ENCODE data around the gene DNAJC22.
A peak's percentile ranks its signal among the peaks of the same experiment; 100 is the strongest.
"Not testable (repeated sequence)": the region's sequence is repeated elsewhere in the genome, so short reads cannot be mapped to it uniquely, and the experiment has no call there.

Gene DNAJC22

GRCh38 chr12:49331380-49332222 lies 15.1 kb upstream of the DNAJC22 start:
- peak; percentile 79 for DNase-seq (ENCODE audit: low read depth)

DNA sequence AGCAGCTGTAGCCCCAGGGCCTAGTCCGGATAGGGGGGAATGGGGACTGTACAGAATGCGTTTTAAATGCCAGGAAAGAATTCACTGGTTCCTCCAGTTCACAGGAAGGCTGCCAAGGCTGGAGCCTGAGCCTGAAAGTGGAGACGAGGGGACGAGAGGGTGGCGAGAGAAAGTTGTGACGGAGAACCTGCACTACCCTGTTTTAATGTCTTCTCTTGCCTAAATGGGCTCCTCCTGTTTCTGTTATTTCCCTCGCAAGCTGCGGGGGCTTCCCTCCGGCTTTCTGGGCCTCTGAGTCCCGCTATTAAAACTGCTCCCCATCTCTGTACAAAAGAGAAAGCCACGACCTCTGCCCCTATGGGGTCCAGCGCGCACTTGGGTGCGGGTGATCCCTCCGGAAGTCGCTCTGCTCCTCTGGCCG lies 14.2 kb upstream of the DNAJC22 start:
- DNase-seq (ENCODE audit: low read depth): no peak

GRCh38 chr12:49332891-49333371 lies 13.8 kb upstream of the DNAJC22 start:
- no peak for DNase-seq (ENCODE audit: low read depth)

DNA sequence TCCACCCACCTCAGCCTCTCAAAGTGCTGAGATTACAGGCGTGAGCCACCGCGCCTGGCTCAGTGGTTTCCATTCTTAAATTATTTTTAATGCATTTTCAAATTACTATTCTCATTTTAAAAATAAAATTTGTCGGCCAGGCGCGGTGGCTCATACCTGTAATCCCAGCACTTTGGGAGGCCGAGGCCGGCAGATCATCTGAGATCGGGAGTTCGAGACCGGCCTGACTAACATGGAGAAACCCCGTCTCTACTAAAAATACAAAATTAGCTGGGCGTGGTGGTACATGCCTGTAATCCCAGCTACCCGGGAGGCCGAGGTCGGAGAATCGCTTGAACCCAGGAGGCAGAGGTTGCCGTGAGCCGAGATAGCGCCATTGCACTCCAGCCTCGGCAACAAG lies 12.9 kb upstream of the DNAJC22 start:
- DNase-seq (ENCODE audit: low read depth): not testable (repeated sequence)

DNA sequence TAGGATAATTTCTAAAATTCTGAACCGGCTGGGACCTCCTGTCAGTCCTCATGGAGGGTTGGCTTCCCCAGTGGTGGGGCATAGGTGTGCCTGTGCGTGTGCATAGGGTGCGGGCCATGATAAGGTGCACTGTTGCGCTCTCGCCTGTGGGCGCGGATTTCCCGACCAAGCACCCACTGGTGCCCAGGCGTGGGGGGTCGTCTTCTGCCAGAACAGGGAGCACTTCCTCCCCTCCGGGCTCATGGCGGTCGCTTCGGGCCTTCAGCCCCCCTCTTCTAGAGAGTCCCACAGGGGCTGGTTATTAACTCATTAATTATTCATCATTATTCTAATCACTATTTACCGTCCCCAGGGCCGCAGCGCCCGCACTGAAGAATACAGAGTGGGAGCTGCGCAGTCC lies 12.5 kb upstream of the DNAJC22 start:
- no peak for DNase-seq (ENCODE audit: low read depth)

DNA sequence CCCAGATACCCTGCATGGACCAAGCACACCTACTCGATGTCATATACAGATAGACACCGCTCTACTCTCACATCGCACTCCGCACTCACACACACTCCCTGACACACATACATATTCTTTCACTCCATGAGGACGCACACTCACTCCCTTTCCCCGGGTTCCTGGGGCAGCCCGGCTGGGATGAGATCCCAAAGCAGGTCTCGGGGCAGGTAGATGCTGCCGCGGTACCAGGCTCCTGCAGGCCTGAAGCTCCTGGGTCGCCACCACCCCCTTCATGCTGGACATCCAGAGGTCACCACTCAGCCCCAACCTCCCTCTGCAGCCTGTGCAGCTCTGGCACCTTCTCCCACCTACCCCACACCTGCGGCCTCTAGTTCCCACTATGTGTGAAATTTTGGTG lies 12.0 kb upstream of the DNAJC22 start:
- DNase-seq (ENCODE audit: low read depth): no peak

- DNase-seq (ENCODE audit: low read depth): no peak
Observed at GRCh38 chr12:49335118-49335954, 11.4 kb upstream of the DNAJC22 start.

- DNase-seq (ENCODE audit: low read depth): no peak
Observed at GRCh38 chr12:49335955-49336644, 10.6 kb upstream of the DNAJC22 start.

GRCh38 chr12:49336645-49337584 lies 9.8 kb upstream of the DNAJC22 start, which contains the start of gene C1QL4:
TSS of gene C1QL4 (minus strand) at chr12:49337188. CDS start at chr12:49336477, 711 bp downstream.
- DNase-seq (ENCODE audit: low read depth): peak; percentile 48

DNA sequence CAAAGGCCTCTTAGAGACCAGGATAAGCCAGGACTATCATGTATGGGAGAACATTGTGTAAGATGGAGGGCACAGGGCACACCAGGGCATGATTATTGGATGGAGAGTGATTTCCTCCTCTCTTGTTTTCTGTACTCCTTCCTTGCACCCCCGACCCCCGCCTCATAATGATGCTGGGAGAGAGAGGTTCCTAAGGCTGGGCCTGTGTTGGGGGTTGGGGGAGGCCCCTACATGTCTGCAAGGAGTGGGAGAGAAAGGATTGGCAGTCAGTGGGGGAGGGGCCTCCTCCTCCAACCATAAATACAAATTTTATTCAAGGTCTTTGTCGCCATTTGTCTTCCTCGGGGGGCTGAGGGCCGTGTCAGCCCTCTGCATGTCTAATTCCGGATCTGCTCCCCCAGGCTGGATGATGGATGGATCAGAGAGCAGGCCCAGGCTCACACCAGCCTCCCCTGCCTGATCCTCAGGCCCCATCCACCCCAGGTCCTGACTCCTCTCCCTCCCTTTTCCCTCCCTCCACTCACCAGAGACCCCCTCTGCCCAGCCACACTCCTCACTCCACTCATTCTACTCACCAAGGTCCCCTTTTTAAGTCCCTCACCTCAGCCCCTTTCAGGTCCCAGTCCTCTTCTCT lies 7.7 kb upstream of the DNAJC22 start:
- DNase-seq (ENCODE audit: low read depth): no peak

GRCh38 chr12:49339464-49339861 lies 7.2 kb upstream of the DNAJC22 start:
- no peak for DNase-seq (ENCODE audit: low read depth)

DNA sequence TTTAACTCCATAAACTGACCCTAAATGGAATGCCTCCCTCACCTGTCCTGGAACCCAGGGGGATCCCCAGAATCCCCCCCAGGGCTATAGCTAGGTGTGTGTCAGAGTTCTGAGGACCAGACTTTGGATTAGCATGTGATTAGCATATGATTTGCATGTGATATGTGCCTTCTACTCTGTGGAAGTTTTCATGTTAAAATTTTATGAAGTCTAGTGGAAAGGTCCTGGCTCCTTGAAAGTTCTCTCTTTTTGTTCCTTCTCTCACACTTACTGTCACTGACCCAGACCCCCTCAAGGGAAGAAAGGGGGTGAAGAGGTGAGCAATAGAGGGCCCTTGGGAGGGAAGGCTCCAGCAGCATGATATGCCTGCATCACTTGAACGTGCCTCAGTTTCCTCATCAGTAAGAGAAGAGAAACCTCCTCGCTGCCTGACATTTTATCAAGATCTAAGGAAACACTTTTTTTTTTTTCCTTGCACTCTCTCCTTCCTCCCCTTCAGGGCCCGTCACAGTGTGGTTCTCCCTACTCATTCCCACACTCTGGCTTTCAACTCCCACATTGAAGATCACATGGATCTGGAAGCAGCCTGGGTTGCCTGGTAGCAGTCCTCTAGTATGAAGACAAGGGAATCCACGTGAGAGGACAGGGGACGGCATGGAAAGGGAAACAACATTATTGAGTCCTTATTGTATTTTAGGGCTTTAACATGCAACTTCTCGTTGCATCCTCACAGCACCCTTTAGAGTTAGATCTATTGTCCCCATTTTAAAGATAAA lies 6.4 kb upstream of the DNAJC22 start:
- DNase-seq (ENCODE audit: low read depth): no peak

DNA sequence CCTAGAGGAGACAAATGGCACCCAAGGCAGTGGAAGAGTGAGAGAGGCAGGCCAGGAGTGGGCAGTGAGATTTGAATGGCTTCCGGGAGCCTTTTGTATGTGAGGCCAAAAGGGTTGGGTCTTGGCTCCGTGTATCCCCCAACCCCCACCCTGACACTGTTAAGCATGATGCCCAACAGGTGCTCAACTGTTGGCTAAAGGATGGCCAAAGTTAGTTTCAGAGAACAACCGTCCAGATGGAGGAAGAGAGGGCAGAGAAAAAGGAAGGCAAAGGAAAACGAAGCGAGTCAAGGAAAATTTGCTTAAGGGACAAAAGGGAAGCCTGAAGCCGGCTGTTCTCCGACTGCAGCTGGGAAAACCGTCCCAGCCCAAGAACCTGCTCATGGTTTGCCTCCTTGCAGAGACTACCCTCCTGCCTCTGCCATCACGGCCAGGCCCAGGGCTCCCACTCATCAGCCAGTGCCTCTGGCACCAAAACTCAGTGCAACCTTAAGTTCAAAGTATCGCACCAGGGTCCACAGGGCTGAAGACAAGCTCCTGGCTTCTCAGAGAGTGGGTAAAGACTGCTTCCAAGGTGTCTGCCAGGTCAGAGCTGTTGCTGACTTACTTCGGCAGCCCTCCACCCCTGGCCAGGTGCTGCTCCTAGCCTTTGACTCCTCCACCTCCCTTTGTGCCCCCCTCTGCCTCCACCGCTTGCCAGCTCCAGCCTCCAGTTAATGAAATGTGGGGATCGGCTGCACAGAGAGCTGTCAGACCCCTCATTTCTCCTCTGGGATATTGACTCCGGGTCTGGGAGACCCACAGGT lies 5.5 kb upstream of the DNAJC22 start:
- DNase-seq (ENCODE audit: low read depth): no peak

GRCh38 chr12:49341777-49342065 lies 5.0 kb upstream of the DNAJC22 start:
- no peak for DNase-seq (ENCODE audit: low read depth)

DNA sequence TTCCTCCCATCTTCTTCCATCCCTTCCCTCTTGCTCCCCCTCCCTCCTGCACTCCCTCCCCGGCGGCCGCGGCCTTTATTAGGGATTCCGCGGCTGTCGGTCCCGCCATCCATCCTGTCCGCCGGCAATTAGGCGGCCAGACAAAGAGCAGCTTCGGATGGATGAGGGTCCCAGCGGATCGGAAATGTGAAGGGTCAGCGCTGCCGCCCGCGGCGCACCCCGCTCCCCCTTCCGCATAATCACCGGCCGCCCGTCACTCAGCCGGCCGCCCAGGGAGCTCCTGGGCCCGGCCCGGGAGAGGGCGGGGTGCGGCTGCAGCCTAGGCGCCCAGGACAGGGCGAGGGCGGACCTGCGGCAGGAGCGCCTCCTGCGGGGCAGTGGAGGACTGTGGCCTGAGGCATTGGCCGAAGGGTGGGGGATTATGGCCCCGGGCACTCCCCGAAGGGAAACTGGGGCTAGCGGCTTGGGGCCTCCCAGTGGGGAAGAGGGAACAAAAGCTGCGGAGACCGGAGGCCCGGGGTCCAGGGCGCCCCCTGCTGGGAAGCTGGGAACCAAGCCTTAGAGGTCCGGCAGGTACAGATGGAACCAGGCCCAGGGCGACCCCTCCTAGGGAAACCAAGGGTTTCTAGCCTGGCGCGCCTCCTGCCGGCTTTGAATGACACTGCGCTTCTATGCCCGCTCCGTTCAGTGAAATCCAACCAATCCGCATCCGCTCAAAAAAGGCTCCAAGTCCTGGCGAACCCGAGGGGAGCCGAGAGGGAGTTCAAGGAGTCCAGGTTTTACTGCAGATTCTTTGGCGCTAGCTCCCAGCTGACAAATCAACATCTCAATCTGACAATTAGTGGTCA lies 4.4 kb upstream of the DNAJC22 start:
- DNase-seq (ENCODE audit: low read depth): peak; percentile 55

- DNase-seq (ENCODE audit: low read depth): no peak
Observed at GRCh38 chr12:49342914-49343731, 3.6 kb upstream of the DNAJC22 start.

GRCh38 chr12:49344486-49345050 lies 2.1 kb upstream of the DNAJC22 start:
- DNase-seq (ENCODE audit: low read depth): no peak

Measured in iris pigment epithelial cell (primary cell).